Mesenteric fat pad (tissue), 1 donor: Measurements from ENCODE around the gene ZFR. TPM values are rescaled to one million over a fixed set of nuclear protein-coding genes. Genes with fewer than 3 reads are reported as not detected.

Experiments used
- DNase-seq: peaks from one replicate; pipeline ENCODE4 v3.0.0-alpha.2; 2020; ENCODE audit warnings: low spot score
- total RNA-seq: library from RNA; stranded (reverse); fragmentation: NEBNext Ultra II Directional; extraction: Animal tissue kit (Norgen Biotek cat#: 25700); gene quantifications from one replicate; pipeline ENCODE4 v1.2.1, GENCODE V29; 2021
- donor health status: DM: yes; HTN: yes; CAD: no.

Gene ZFR
- total RNA-seq, 1 donor from 2014 or later: 78.5 TPM

DNA sequence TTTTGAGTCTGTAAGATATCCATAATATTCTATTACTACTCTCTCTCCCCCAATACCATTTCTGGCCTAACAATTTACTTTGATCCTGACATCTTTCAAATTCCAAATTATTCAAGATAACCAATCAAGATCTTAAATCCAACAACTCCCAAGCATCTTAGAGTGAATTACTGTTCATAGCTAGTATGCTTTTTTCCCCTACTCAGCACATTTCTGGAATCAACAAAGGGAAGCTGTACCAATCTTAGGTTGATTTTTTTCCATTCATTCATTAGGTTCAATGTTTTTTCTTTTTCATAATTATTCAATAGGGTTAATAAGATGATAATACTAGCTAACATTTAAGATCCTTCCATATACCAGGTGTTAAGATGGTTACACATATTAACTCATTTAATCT is 81.5 kb downstream of the ZFR start:
- DNase-seq: no peak

DNA sequence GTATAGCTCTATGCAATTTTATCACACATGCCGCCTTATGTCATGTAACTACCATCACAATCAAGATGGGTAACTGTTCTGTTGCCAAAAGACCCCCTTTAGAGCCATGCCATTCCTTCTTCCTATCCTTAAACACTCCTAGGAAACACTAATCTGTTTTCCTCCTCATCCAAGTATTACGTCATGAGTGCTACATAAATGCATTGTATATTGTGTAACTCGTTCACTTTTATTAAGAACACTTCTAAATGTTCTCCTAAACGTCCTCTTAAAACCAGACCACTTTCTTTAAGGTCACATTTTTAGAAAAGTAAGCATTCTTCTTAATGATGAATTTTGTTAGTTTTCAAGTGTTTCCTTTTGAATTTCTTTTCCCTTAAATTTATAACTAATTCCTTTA is 82.0 kb downstream of the ZFR start:
- DNase-seq: no peak

DNA sequence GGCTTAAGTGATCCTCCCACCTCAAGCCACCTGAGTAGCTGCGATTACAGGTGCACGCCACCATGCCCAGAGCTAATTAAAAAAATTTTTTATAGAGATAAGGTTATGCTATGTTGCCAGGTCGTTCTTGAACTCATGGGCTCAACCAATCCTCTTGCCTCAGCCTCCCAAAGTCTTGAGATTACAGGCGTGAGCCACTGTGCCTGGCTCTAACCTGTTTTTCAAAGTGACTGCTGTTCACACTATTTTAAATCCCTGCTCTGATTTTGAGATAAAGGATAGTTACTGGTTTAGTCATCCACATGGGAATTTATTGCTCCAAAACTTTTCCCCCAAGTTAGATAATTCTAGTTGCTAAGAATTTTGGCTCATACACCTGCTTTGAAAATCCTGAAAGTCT is 83.6 kb downstream of the ZFR start:
- no peak for DNase-seq

DNA sequence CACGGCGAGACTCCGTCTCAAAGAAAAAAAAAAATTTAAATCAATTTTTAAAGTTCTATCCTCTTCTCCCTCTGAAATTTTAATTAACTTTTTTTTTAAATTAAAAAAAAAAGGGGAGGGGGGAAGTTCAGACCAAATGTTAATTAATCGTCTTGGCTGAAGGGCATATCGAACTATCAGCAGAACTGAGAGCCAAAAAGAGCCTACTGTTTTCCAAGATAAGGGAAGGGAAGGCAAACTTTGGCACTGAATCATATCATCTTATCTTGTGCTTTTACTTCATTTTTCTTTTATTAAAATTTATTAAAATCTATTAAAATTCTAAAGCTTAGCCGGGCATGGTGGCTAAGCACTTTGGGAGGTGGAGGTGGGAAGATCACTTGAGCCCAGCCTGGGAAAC is 85.9 kb downstream of the ZFR start:
- DNase-seq: no peak

DNA sequence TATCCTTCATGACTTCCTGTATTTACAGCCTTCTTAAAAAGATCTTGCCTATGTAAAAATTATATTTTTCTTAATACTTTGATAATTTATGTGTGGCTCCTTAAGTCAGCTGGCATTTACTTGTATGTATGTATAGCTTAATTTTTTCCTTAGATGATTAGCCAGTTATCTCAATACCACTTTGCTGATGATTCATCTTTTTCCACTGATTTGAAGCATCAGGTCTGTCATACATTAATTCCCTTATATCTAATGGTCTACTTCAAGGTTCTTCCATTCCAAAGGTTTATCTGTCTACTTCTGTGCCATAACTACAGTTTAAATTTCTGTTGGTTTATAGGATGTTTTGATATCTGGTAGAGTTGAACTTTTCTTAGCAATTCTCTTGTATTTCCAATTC is 86.9 kb downstream of the ZFR start:
- DNase-seq: no peak

DNA sequence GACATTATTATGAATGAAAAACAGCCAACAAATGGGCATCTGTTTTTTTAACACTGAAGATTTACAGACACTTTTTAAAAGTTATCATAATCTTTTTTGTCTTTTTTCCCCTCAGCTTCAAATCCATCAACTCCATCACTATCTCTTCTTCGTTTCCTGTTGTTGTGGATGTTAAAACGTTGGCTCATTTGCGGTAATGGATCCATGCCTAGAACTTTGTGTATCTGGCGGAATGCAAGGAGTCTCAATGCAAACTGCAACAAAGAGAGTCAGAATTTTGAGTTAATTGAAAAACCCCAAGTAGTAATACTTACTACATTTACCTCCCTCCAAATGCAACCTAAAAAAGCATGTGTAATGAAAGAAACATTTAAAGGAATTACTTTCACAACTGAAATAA is 88.9 kb downstream of the ZFR start:
- DNase-seq: no peak

DNA sequence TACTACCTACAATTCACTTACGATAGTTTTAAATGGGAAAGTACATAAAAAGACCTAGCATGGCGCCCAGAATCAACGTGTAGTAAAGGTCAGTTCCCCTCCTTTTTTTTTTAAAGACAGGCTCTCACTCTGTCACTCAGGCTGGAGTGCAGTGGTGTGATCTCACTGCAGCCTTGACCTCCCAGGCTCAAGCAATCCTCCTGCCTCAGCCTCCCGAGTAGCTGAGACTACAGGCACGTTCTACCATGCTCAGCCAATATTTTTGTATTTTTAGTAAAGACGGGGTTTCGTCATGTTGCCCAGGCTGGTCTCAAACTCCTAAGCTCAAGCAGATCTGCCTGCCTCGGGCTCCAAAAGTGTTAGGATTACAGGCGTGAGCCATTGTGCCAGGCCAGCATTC is 91.1 kb downstream of the ZFR start:
- DNase-seq: no peak

DNA sequence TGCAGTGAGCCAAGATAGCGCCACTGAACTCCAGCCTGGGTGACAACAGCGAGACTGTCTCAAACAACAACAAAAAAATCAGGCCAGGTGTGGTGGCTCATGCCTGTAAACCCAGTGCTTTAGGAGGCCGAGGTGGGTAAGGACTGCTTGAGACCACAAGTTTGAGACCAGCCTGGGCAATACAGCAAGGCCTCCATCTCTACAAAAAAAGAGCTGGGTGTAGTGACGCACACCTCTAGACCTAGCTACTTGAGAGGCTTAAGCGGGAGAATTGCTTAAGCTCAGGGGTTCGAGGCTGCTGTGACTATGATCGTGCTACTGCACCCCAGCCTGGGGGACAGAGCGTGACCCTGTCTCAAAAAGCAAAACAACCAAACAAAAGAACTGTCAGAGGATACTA is 91.9 kb downstream of the ZFR start:
- DNase-seq: no peak

DNA sequence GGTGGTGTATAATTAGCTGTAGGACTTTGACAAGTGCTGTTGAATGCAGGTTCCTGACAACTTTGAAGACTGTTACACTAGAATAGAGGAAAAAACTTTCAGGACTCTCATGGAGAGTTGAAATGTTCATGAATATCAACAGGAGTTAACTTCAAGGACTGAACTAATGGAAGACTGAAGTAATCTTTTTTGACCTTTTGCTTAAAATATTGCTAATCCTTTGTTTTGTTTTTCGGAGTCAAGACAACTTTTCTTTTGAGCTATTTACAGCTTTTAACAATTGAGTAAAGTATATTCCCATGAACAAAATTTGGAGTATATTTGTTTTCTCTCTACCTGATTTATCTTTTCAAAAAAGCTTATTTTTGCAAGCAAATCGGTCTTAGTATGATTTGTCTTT is 97.7 kb downstream of the ZFR start:
- DNase-seq: no peak

DNA sequence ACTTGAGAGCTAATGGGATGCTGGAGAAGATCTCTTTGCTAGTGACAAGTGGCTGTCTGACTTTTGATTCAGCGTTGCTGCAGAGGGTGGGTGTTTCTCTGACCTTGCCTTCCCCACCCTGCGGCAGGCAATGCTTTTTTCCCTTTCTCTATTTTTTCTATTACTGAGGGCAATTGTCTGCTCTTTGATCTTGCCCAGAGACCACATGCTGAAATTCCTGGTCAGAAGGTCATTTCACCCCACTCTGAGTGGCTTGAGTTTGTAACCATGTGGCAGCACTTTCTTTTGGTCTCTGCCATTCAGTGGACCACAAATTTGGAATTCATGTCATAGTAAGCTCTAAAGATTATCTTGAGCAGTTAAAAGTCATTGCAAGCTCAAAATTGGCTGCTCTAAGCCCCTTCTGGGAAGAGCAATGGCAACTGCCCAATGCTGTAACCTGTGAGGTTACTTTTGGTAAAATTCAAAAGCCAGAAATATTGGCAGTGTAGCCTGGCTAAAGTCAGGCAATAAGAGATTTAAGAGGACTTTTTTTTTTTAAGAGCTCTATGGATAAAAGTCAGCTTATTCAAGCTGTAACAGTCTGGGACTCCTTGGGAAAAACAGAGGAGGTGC is 101.4 kb downstream of the ZFR start:
- DNase-seq: no peak

DNA sequence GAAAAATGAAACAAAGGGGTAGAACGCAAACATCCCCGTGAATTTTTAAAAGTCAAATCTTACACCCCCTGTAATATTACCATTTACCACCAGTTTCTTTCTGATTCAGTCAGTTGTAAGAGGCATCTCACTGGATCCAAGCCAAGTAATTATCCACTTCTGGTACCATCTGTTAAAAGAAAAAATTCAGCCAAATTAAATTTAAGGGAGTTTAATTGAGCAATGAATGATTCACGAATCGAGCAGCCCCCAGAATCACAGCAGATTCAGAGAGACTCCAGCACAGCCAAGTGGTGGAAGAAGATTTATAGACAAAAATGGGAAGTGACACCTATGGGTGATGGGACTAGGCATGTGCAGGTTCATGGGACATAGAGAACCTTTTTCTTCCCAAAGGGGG is 101.9 kb downstream of the ZFR start:
- DNase-seq: no peak

DNA sequence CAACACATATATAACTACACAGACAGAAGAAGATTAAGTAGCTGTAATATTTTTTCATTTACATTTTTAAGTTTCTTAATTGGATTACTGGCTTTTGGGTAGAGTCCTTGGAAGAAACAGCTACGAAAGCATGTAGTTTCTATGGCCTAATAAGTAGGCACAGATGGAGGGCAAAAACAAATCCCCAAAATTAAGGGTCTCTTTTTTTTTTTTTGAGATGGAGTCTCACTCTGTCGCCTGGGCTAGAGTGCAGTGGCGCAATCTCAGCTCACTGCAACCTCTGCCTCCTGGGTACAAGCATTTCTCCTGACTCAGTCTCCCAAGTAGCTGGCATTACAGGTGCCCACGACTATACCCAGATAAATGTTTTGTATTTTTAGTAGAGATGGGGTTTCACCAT is 104.7 kb downstream of the ZFR start:
- DNase-seq: no peak

DNA sequence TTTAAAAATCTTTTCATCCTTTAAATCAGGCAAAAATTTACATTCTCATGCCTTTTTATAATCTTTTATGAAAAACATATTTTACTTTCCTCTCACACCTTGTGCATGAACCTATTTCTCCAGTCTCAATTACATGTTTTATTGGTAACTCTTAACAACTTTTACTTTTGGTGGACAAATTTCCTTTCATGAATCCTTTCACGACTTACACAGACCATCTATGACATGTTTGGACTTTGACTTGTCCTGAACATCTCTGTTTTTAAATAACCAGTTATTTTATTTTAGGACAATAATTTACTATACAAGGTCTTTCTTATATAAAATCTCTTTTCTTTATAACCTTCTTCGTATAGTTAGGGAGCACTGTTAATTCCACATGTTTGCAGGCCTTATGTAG is 105.3 kb downstream of the ZFR start:
- DNase-seq: no peak

DNA sequence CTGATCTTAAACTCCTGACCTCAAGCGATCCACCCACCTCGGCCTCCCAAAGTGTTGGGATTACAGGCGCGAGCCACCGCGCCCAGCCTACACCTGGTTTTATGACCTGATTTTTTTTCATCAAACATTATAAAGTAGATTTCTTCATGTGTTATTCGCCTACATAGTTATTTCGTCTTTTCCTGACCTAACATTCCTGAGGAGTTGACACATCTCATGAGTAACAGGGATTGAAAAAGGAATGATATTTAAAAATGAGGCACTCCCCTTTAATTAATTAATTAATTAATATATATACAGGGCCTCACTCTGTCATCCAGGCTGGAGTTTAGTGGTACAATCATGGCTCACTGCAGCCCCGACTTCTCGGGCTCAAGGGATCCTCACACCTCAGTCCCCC is 111.6 kb downstream of the ZFR start:
- no peak for DNase-seq

DNA sequence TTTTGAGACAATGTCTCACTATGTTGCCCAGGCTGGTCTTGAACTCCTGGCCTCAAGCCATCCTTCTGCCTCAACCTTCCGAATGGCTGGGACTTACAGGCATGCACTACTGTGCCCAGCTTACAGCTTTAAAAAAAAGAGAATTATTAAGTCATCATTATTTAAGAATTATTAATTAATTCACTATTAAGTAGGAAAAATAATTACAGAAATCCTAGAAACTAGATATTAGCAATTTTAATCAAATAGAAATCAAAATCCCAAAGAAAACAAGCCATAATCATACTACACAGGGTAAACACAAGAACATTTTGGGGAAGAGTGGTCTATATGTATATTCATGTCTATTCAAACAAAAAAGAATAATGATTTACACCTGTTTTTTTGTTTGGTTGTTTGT is 112.2 kb downstream of the ZFR start:
- DNase-seq: no peak

DNA sequence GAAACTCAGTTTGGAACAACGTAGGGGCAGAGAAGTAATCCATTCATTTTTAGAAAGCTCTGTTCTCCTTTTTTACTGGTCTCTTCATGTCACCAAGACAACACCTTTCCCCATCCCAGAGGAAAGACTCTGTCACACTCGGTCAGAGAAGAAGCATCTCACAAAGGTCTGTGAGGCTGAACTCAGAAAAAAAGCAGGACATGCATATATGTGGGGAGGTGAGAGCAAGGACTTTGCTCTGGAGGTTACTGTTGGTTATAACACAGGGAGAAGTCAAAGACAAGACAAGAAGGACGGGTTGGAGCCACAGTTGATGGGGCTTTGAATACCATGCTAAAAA is 112.6 kb downstream of the ZFR start:
- DNase-seq: no peak

DNA sequence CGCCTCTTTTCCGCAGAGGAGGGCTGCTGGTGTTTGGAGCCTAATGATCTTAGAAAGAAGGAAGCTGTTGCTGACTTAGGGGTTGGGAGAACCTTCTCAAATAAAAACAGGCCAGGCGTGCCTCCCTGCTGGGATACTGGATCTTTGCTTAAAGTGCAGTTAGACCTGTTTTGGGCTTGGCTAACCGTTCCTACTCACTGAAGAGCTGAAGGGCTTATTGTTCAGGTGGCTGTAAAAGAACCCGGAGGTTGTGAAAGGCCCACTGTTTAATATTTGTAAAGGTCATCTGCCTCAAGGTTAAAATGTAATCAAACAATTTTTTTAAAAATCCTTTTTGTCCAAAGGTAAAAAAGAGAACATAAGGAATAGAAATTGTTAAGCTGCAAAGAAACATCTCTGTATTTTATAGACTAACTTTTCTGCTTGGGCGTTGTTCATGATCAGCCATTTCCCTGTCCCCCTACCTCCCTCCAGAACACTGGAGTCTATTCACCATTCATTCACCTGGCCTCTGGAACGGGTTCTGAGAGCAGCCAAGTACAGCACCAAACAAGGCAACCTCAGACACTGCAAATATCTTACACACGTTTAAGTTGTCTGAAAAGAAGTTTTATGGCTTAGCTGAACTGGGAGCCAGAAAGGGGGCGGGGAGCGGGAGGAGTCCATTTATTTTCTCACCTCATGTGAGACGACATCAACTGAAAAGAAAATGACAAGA is 113.2 kb downstream of the ZFR start:
- DNase-seq: no peak

DNA sequence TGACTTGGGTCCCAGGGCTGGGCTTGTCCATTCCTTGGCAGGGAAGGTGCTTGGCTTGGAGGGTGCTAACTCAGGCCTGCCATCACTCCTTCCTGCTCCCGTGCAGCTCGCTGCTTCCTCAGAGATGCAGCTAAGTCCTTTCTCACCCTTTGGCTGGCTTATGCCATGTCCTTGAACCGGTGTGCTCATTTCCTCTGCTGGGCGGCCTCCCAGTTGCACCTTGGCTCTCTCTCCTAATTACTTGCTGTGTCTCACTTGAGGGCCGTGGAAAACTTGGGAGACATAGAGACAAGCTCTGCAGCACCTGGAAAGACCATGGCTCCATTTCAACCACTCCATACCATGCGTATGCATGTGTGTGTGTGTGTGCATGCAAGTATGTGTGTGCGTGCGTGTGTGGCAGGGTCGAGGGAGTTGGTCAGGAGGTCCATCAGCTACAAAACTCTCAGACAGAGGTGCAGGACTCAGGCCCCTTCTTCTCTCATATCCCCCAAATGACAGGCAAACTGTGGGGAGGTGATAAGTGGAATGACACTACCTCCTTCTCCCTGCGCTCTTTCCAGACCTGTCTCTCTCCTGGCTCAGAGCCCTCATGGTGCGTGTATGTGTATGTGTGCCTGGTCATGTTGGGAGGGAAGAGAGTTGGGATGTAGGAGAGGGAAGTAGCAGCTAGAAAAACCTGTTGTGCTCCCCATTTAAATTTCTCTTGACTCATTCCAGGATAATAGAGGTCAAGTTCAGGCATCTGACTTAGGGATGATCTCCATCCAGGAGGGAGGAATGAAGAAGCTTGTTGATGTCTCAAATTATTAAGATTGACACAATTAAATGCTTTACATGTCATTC is 114.2 kb downstream of the ZFR start:
- DNase-seq: no peak

DNA sequence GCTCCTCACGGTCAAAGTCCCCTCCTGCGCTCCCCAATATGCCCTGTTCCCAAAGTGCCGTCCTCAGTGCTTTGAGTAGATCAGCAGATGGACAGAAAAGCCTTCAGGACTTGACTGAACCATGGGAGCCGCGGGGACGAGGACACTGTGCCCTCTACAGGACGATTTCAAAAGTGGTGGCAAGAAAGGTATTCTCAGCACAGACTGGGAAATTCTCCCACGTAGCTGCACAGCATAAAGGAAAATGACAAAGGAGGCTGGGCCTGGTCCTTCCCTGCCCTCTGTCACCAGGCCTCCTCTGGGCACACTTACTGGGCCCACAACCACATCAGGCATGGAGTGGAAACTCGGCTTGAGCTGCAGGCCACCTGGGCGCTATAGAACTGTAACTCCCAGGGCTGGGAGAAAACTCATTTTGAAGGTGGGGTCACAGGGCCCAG is 115.1 kb downstream of the ZFR start:
- DNase-seq: no peak

DNA sequence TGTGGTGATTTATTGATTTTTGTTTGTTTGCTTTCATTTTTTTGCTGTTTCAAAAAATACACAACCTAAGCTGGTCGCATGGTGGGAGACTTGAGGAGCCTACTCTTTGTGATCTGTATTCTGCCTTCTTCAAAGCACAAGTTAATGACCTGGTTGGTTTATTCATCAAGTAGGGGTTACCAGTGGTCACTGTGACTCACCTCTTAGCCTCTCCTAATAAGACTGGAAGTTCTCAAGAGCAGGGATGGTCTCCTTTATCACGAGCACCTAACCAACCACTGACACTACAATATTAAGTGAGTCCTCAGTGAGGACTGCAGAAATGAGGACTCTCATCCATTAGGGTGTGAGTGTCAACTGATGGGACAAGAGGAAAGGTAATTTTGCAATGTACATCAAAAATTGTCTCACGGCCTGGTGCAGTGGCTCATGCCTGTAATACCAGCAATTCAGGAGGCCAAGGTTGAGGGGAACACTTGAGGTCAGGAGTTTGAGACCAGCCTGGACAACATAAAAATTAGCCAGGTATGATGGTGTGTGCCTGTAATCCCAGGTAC is 118.2 kb downstream of the ZFR start:
- DNase-seq: no peak

DNA sequence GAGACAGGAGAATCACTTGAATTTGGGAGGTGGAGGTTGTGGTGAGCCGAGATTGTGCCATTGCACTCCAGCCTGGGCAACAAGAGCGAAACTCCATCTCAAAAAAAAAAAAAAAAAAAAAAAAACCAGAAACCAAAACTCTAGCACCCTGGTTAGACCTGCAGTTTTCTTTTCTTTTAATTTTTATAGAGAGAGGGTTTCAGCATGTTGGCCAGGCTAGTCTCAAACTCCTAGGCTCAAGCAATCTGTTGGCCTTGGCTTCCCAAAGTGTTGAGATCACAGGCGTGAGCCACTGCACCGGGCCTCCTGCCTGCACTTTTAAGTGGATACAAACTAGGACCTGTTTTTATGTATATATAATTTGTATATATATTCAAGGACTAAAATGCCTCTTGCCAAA is 118.9 kb downstream of the ZFR start:
- no peak for DNase-seq

DNA sequence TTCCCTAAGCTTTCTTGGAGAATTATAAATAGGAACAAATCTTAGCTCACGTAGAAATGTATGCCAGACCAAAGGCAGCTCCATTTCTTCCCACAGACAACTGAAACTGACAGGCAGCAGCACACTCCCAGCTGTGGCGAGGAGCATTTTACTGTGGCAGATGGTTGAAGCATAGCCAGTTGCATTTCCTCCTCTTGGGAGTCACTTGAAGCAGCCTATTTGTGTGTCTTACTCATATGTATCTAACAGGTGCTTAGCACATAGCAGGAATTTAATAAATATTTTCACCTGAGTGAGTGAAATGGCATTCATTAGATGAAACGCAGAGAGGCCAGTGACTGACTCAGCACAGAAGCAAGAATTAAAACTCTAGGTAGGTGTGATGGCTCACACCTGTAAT is 119.5 kb downstream of the ZFR start:
- DNase-seq: no peak
